Neuronal stem cell (in vitro differentiated cells): ENCODE data around the gene AHCYL2.

Source experiments
- DNase-seq: peaks from one replicate; pipeline ENCODE4 v3.0.0-alpha.2; 2013; ENCODE audit warnings: low spot score
- H2AFZ ChIP-seq: one replicate; pipeline ENCODE4 v1.6.1; 2013; ENCODE audit warnings: mild to moderate bottlenecking, low read length, inconsistent platforms
- H2AK5ac ChIP-seq: 2 replicates; pipeline ENCODE4 v1.6.1; 2013; ENCODE audit warnings: low read depth, mild to moderate bottlenecking, inconsistent platforms, low read length, moderate library complexity, mixed read lengths
- H2BK120ac ChIP-seq: 2 replicates; pipeline ENCODE4 v1.6.1; 2013; ENCODE audit warnings: low read depth, mild to moderate bottlenecking, inconsistent platforms, low read length, moderate library complexity, mixed read lengths
- H2BK12ac ChIP-seq: one replicate; pipeline ENCODE4 v1.6.1; 2013; ENCODE audit warnings: low read length, inconsistent platforms
- H2BK15ac ChIP-seq: 2 replicates; pipeline ENCODE4 v1.6.1; 2013; ENCODE audit warnings: mild to moderate bottlenecking, low read length, inconsistent platforms, mixed read lengths
- H2BK5ac ChIP-seq: one replicate; pipeline ENCODE4 v1.6.1; 2013; ENCODE audit warnings: inconsistent platforms, mild to moderate bottlenecking, low read length, moderate library complexity
- H3K14ac ChIP-seq: one replicate; pipeline ENCODE4 v1.6.1; 2013; ENCODE audit warnings: low read length, inconsistent platforms
- H3K18ac ChIP-seq: 2 replicates; pipeline ENCODE4 v1.6.1; 2013; ENCODE audit warnings: low read length, inconsistent platforms
- H3K23ac ChIP-seq: 2 replicates; pipeline ENCODE4 v1.6.1; 2013; ENCODE audit warnings: low read depth, mild to moderate bottlenecking, mixed read lengths, low read length, inconsistent platforms; ENCODE audit not compliant: poor library complexity
- H3K27ac ChIP-seq: replicated peaks from 3 replicates; pipeline ENCODE4 v1.5.1; 2013; ENCODE audit warnings: low read length, inconsistent platforms
- H3K27me3 ChIP-seq, 3 experiments: 2 replicates each; pipeline ENCODE4 v1.6.1; 2013; ENCODE audit warnings: low read length in 3 of 3, mild to moderate bottlenecking in 2 of 3, inconsistent platforms in 1 of 3, low read depth in 1 of 3, mixed read lengths in 1 of 3, moderate library complexity in 1 of 3; ENCODE audit not compliant: control insufficient read depth in 3 of 3, insufficient read depth in 3 of 3
- H3K36me3 ChIP-seq, 2 donors: replicated peaks in 1 of 2; 2 replicates each; pipeline ENCODE4 v1.6.1; 2013; ENCODE audit warnings: low read length in 2 of 2; ENCODE audit not compliant: control insufficient read depth in 2 of 2, insufficient read depth in 2 of 2
- H3K4ac ChIP-seq: 2 replicates; pipeline ENCODE4 v1.6.1; 2013; ENCODE audit warnings: inconsistent platforms, mild to moderate bottlenecking, low read length, moderate library complexity
- H3K4me1 ChIP-seq, 2 donors: 1 replicate in 1 of 2; 2 replicates in 1 of 2; pipeline ENCODE4 v1.6.1; 2013; ENCODE audit warnings: low read length in 2 of 2, low read depth in 1 of 2; ENCODE audit not compliant: control insufficient read depth in 2 of 2, insufficient read depth in 1 of 2
- H3K4me2 ChIP-seq: one replicate; pipeline ENCODE4 v1.6.1; 2013; ENCODE audit warnings: mild to moderate bottlenecking, low read length, inconsistent platforms; ENCODE audit not compliant: insufficient read depth, poor library complexity, severe bottlenecking
- H3K4me3 ChIP-seq, 2 donors: 2 replicates each; pipeline ENCODE4 v1.5.1; 2013; ENCODE audit warnings: low read length in 2 of 2, mild to moderate bottlenecking in 2 of 2, inconsistent platforms in 1 of 2, moderate library complexity in 1 of 2
- H3K79me1 ChIP-seq: one replicate; pipeline ENCODE4 v1.6.1; 2013; ENCODE audit warnings: low read depth, mild to moderate bottlenecking, inconsistent platforms, low read length, moderate library complexity
- H3K9ac ChIP-seq: one replicate; pipeline ENCODE4 v1.6.1; 2013; ENCODE audit warnings: mild to moderate bottlenecking, low read depth, low read length, inconsistent platforms; ENCODE audit not compliant: poor library complexity
- H3K9me3 ChIP-seq, 2 donors: replicated peaks in 1 of 2; 2 replicates each; pipeline versions ENCODE3 to v1.6.1; 2013; ENCODE audit warnings: low read length in 2 of 2, mild to moderate bottlenecking in 2 of 2, inconsistent platforms in 1 of 2, low read depth in 1 of 2, mixed read lengths in 1 of 2, moderate library complexity in 1 of 2; ENCODE audit not compliant: control insufficient read depth in 2 of 2, insufficient read depth in 1 of 2
- H4K8ac ChIP-seq: one replicate; pipeline ENCODE4 v1.6.1; 2013; ENCODE audit warnings: low read depth, mild to moderate bottlenecking, inconsistent platforms, low read length, moderate library complexity
- H4K91ac ChIP-seq: one replicate; pipeline ENCODE4 v1.6.1; 2013; ENCODE audit warnings: low read length, low read depth, mild to moderate bottlenecking, inconsistent platforms; ENCODE audit not compliant: poor library complexity
- WGBS, 2 donors: extraction: QIAGEN DNeasy Blood & Tissue Kit; methylation state at CpG; one replicate each; pipeline ENCODE4 v1.1.7; 2013; ENCODE audit warnings: missing lambda C conversion rate in 2 of 2, mixed read lengths in 1 of 2; ENCODE audit not compliant: insufficient read length in 2 of 2, insufficient replicate concordance in 1 of 2; ENCODE audit errors: extremely low coverage in 2 of 2; 5-methylcytosine and 5-hydroxymethylcytosine counted together

AHCYL2 gene

GRCh38 chr7:129197771-129198170 lies 27.1 kb upstream of the AHCYL2 start:
- peaks cover 0 to 21% of the 10 kb centered on the region in 2 donors for H3K9me3 ChIP-seq
- no peak overlapping the region for H3K4ac ChIP-seq
- no peak overlapping the region for H4K8ac ChIP-seq
- DNase-seq = no peak
- no peaks in the 10 kb centered on the region for H3K4me1 ChIP-seq
- H3K4me2 ChIP-seq = no peak overlapping the region
- H3K27ac ChIP-seq = no peak overlapping the region
- H3K9ac ChIP-seq = no peak overlapping the region
- H3K14ac ChIP-seq = no peak overlapping the region
- H2BK15ac ChIP-seq = no peak overlapping the region
- H3K27me3 ChIP-seq = no peaks in the 10 kb centered on the region
- H3K36me3 ChIP-seq = peaks cover 8 to 63% of the 10 kb centered on the region in 2 donors
- no peak overlapping the region for H3K23ac ChIP-seq
- no peak overlapping the region for H2AK5ac ChIP-seq
- WGBS, 2 donors = no CpG with 5 or more reads among the region's 4 CpGs
- no peak overlapping the region for H2BK5ac ChIP-seq
- no peak overlapping the region for H2BK120ac ChIP-seq
- no peak overlapping the region for H3K4me3 ChIP-seq
- peaks cover 13% of the 10 kb centered on the region for H3K79me1 ChIP-seq
- no peak overlapping the region for H2BK12ac ChIP-seq
- no peak overlapping the region for H3K18ac ChIP-seq
- no peak overlapping the region for H2AFZ ChIP-seq
- no peak overlapping the region for H4K91ac ChIP-seq

DNA sequence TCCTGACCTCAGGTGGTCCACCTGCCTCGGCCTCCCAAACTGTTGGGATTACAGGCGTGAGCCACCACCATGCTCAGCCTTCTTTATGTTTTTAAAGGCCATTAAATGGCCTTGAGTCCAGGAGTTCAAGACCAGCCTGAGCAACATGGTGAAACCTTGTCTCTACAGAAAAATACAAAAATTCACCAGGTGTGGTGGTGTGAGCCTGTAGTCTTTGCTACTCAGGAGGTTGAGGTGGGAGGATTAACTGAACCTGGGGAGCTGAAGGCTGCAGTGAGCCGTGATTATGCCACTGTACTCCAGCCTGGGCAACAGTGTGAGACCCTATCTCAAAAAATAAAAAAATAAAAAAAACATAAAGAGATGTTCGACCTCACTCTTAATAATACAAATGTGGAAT lies 25.4 kb upstream of the AHCYL2 start:
- WGBS, 2 donors = no CpG with 5 or more reads among the region's 4 CpGs

DNA sequence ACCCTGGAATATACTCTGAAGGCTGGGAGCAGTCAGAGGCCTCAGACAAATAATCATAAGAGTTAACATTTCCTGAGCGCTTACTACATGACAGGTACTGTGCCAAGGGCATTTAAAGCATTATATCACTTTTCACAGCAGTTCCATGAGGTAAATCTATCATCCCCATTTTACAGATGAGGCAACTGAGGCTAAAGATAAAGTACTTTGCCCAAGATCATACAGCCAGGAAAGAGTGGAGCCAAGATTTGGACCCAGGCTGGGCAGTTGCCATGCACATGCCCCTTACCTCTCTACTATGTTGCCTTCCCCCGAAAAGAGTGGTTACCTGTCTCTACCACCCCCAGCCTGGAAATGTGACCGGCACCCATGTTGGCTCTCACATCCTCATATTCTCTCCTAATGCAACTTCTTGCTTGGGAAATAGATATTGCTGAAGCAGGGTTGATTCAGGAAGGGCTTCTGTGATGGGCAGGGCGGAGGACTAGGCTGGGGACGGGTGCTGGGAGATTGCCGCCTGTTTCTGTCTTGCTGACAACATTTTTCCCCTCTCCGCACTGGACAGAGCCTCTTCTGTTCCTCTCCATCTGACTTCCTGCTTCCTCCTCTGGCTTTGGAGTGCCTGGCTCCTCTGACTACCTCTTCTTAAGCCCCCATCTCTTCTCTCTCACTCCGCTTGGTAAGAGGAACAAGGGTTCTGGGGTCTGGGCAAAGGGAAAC lies 22.6 kb upstream of the AHCYL2 start:
- Histone ChIP-seq H3K4me3 (no peak overlapping the region), H3K36me3 (peaks cover 20 to 78% of the 10 kb centered on the region in 2 donors), H3K9ac (no peak overlapping the region), H2AK5ac (no peak overlapping the region), H3K4me1 (no peaks in the 10 kb centered on the region), H4K91ac (no peak overlapping the region), H4K8ac (no peak overlapping the region), H3K14ac (no peak overlapping the region), H3K23ac (no peak overlapping the region), H2BK120ac (no peak overlapping the region), H3K27ac (no peak overlapping the region), H3K79me1 (peaks cover 18% of the 10 kb centered on the region), H3K18ac (no peak overlapping the region), H3K4ac (no peak overlapping the region), H2AFZ (no peak overlapping the region), H3K27me3 (no peaks in the 10 kb centered on the region), H2BK15ac (no peak overlapping the region), H2BK12ac (no peak overlapping the region), H3K4me2 (no peak overlapping the region), H3K9me3 (peaks cover 0 to 11% of the 10 kb centered on the region in 2 donors), H2BK5ac (no peak overlapping the region)
- WGBS, 2 donors = no CpG with 5 or more reads among the region's 8 CpGs
- no peak for DNase-seq

More for the DNA sequence above, 25.4 kb upstream of the AHCYL2 start:
- Histone ChIP-seq H3K23ac (no peak overlapping the region), H3K36me3 (peaks cover 5 to 64% of the 10 kb centered on the region in 2 donors), H3K9ac (no peak overlapping the region), H3K4me1 (no peaks in the 10 kb centered on the region), H3K4me2 (no peak overlapping the region), H2BK5ac (no peak overlapping the region), H3K4me3 (no peak overlapping the region), H3K27ac (no peak overlapping the region), H3K18ac (no peak overlapping the region), H3K79me1 (peaks cover 16% of the 10 kb centered on the region), H3K4ac (no peak overlapping the region), H3K27me3 (no peaks in the 10 kb centered on the region), H2BK15ac (no peak overlapping the region), H4K91ac (no peak overlapping the region), H4K8ac (no peak overlapping the region), H2BK12ac (no peak overlapping the region), H2BK120ac (no peak overlapping the region), H3K14ac (no peak overlapping the region), H3K9me3 (peaks cover 0 to 16% of the 10 kb centered on the region in 2 donors), H2AK5ac (no peak overlapping the region), H2AFZ (no peak overlapping the region)
- no peak for DNase-seq

GRCh38 chr7:129203050-129203741 lies 21.6 kb upstream of the AHCYL2 start:
- H2BK5ac ChIP-seq = no peak overlapping the region
- H3K4me1 ChIP-seq = no peaks in the 10 kb centered on the region
- peaks cover 0 to 11% of the 10 kb centered on the region in 2 donors for H3K9me3 ChIP-seq
- H2AK5ac ChIP-seq = no peak overlapping the region
- H2BK120ac ChIP-seq = no peak overlapping the region
- peaks cover 18% of the 10 kb centered on the region for H3K79me1 ChIP-seq
- no peak overlapping the region for H2BK15ac ChIP-seq
- no peaks in the 10 kb centered on the region for H3K27me3 ChIP-seq
- no peak for DNase-seq
- H2BK12ac ChIP-seq = no peak overlapping the region
- no peak overlapping the region for H3K23ac ChIP-seq
- peaks cover 22 to 84% of the 10 kb centered on the region in 2 donors for H3K36me3 ChIP-seq
- no peak overlapping the region for H3K9ac ChIP-seq
- no peak overlapping the region for H3K14ac ChIP-seq
- no peak overlapping the region for H3K4me2 ChIP-seq
- no peak overlapping the region for H3K4ac ChIP-seq
- no peak overlapping the region for H4K91ac ChIP-seq
- H3K27ac ChIP-seq = no peak overlapping the region
- no peak overlapping the region for H2AFZ ChIP-seq
- no CpG with 5 or more reads among the region's 14 CpGs for WGBS, 2 donors
- H4K8ac ChIP-seq = no peak overlapping the region
- no peak overlapping the region for H3K18ac ChIP-seq
- H3K4me3 ChIP-seq = no peak overlapping the region
